ENCODE results near the gene PDZD2.

PDZD2 gene

DNA sequence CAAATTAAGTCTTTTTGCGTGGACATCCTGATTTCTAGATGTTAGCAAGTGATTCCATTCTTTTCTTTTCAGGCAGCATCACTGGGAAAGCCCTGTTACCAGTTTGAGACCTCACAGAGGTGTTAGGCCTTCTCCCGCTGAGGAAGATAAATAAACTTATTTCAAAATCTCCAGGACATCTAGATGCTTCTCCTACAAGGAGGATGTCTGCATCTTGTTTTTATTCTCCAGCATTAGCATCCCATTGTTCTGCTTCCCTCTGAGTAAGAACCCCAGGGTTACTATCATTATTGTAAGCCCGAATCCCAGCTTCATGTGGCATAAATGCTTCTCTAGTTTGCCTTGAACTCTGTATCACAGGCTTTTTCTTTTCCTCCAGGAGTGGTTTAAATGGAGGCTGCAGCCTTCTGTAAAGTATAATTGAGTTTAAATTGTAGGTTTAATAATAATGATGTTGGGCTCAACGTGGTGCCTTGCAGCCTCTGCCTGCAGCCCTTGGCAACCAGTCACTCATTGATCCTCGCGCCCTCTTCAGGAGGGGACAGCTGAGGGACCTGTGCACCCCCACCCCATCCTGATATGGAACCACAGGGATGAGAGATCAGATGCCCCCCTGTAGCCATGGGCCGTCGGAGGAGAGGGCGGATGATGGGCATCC lies 114.9 kb downstream of the PDZD2 start:
- no peak overlapping the region for H3K4me3 ChIP-seq (ENCODE audit: control insufficient read depth in 1 of 7, extremely low read depth in 1 of 7, insufficient read depth in 4 of 7, low read depth in 2 of 7, low read length in 6 of 7)
- DNase-seq = no peak
- ChIA-PET POLR2A (no interaction called here), CTCF (no interaction called here)
- WGBS (ENCODE audit: insufficient coverage) = 97% methylated on average over 5 of the region's 9 CpGs
- no peaks in the 10 kb centered on the region for H3K27me3 ChIP-seq (replicated peaks in 2 of 5; ENCODE audit: control insufficient read depth in 4 of 5, insufficient read depth in 5 of 5, low read length in 4 of 5)
- no peaks in the 10 kb centered on the region for H3K9me3 ChIP-seq (ENCODE audit: control extremely low read depth in 1 of 5, control insufficient read depth in 4 of 5, insufficient read depth in 2 of 5, low read depth in 1 of 5, low read length in 4 of 5)
- peaks cover 0 to 3% (median 1%) of the 10 kb centered on the region in 4 experiments for H3K36me3 ChIP-seq (ENCODE audit: control insufficient read depth in 4 of 4, insufficient read depth in 4 of 4, low read length in 3 of 4)
- H3K27ac ChIP-seq (ENCODE audit: insufficient read depth in 1 of 2, low read depth in 1 of 2, low read length in 2 of 2, poor library complexity in 1 of 2, severe bottlenecking in 2 of 2) = no peak overlapping the region
- no peaks in the 10 kb centered on the region for H3K4me1 ChIP-seq (ENCODE audit: control extremely low read depth in 1 of 4, control insufficient read depth in 4 of 4, insufficient read depth in 4 of 4, low read length in 3 of 4)

DNA sequence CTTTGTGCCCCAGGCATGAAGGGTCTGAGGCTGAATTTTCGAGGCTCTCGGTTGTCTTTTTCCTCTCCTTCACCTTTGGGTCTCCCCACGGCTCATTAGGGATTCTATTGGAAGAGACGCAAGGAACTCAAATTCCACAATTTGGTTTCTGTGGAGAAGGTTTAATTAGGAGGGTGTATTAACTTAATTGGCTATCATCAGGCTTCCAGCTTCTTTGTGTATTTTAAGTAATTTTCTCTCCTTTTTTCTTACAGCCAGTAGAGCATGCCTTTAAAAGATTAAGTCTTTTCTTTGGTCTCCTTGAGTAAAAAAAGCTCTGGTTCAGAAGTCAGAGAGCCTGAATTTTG lies 115.4 kb downstream of the PDZD2 start:
- WGBS (ENCODE audit: insufficient coverage) = 94% methylated on average over 2 of the region's 4 CpGs
- no peak overlapping the region for H3K27ac ChIP-seq (ENCODE audit: insufficient read depth in 1 of 2, low read depth in 1 of 2, low read length in 2 of 2, poor library complexity in 1 of 2, severe bottlenecking in 2 of 2)
- peaks cover 0 to 3% (median 1%) of the 10 kb centered on the region in 4 experiments for H3K36me3 ChIP-seq (ENCODE audit: control insufficient read depth in 4 of 4, insufficient read depth in 4 of 4, low read length in 3 of 4)
- ChIA-PET CTCF (no interaction called here), POLR2A (no interaction called here)
- no peaks in the 10 kb centered on the region for H3K9me3 ChIP-seq (ENCODE audit: control extremely low read depth in 1 of 5, control insufficient read depth in 4 of 5, insufficient read depth in 2 of 5, low read depth in 1 of 5, low read length in 4 of 5)
- DNase-seq = no peak
- no peak overlapping the region for H3K4me3 ChIP-seq (ENCODE audit: control insufficient read depth in 1 of 7, extremely low read depth in 1 of 7, insufficient read depth in 4 of 7, low read depth in 2 of 7, low read length in 6 of 7)
- no peaks in the 10 kb centered on the region for H3K4me1 ChIP-seq (ENCODE audit: control extremely low read depth in 1 of 4, control insufficient read depth in 4 of 4, insufficient read depth in 4 of 4, low read length in 3 of 4)
- no peaks in the 10 kb centered on the region for H3K27me3 ChIP-seq (replicated peaks in 2 of 5; ENCODE audit: control insufficient read depth in 4 of 5, insufficient read depth in 5 of 5, low read length in 4 of 5)

DNA sequence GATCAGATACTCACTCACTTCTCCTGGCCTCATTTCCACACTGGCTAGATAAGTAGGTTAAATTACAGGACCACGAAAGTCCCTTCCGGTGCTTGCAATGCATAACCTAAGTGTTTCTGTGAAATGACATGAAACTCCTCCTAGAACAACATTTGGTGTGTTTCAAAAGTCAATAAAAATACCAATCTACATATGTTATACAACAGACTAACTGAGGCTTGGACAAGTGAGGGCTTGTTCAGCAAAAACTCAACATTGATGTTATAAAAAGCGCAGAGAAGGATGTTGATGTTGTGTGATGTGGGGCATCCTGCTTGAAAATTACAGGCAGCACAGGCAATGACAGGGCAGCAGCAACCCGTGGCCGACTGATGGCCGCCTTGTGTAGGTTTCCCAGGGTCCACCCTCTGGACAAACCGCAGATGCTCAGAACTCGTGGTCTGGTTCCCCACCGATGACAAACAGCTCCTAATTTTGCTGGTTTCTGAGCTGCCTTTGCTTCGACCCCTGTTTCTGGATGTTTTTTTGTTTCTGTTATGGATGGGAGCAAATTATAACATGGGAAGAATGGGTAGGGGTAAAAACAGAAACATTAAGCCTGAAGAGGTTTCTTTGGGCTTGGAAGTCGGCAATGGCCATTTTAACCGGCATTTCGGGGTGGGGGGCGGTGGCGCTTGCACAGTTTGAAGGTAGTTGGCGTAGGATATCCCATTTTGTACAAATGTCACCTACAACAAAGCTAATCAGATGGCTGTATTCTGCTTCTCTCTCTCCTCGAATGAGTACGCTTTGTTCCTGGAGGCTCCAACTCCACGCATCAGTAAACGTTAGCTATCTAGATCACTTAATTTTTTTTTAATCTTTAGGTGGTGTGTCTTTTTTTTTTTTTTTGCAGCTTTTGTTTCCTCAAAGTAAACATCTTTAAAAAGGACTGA lies 116.1 kb downstream of the PDZD2 start:
- Histone ChIP-seq H3K4me3 (ENCODE audit: control insufficient read depth in 1 of 7, extremely low read depth in 1 of 7, insufficient read depth in 4 of 7, low read depth in 2 of 7, low read length in 6 of 7) (no peak overlapping the region), H3K4me1 (ENCODE audit: control extremely low read depth in 1 of 4, control insufficient read depth in 4 of 4, insufficient read depth in 4 of 4, low read length in 3 of 4) (no peaks in the 10 kb centered on the region), H3K27me3 (replicated peaks in 2 of 5; ENCODE audit: control insufficient read depth in 4 of 5, insufficient read depth in 5 of 5, low read length in 4 of 5) (no peaks in the 10 kb centered on the region), H3K9me3 (ENCODE audit: control extremely low read depth in 1 of 5, control insufficient read depth in 4 of 5, insufficient read depth in 2 of 5, low read depth in 1 of 5, low read length in 4 of 5) (no peaks in the 10 kb centered on the region), H3K27ac (ENCODE audit: insufficient read depth in 1 of 2, low read depth in 1 of 2, low read length in 2 of 2, poor library complexity in 1 of 2, severe bottlenecking in 2 of 2) (no peak overlapping the region), H3K36me3 (ENCODE audit: control insufficient read depth in 4 of 4, insufficient read depth in 4 of 4, low read length in 3 of 4) (peaks cover 0 to 3% (median 0%) of the 10 kb centered on the region in 4 experiments)
- ChIA-PET CTCF (no interaction called here), POLR2A (interaction anchor here (0.5 kb wide), 1 partner anchor 8 kb away, joined by 4 read pairs; no protein-coding TSS in a partner anchor)
- DNase-seq = no peak
- 96% methylated on average over 13 of the region's 20 CpGs for whole genome bisulfite sequencing (ENCODE audit: insufficient coverage)

DNA sequence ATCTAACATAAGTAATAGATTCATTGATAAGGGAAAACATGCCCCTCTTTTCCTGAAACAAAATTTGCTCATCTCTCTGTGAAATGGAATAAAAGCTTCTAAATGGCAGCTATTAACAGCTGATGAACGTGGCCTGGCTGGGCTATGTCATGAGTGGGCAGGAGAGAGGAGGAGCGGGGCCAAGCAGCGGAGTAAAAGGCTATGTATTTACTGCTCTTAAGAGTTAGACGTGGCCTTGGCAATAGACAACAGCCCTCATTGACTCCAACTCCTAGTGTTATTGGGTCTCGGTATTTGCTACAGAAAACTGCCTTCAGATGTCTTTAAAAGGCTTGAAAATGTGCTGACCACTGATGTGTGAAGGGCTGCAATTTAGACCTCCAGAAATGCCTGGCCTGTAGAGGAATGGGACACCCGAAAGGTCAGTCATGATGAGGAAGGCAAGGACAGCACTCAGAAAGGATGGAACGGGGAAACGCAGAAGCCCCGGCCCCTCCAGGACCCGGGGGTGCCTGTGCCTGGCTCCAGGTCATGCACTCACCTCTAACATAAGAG lies 116.8 kb downstream of the PDZD2 start:
- POLR2A ChIA-PET = interaction anchor here (0.5 kb wide), 1 partner anchor 8 kb away, joined by 4 read pairs; no protein-coding TSS in a partner anchor
- 98% methylated on average over 7 of the region's 10 CpGs for WGBS (ENCODE audit: insufficient coverage)

DNA sequence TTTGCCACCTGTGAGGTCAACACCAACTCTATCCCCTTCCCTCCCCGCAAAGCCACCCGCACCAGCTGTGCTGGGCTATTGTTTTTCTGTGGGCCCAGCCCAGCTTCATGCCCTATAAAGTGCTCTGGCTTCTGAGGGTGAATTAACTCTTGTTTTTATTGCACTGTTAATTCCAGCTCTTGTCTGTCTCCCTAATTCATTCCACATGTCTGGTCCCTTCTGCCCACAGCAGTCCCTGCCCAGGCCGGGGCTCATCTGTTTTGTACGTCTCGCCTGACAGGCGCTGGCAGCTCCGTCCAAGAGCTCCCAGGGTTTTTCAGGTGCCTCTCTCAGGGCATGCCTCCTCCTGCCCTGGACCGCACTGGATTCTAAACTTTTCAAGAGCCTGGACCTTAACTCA lies 118.9 kb downstream of the PDZD2 start:
- H3K27ac ChIP-seq (ENCODE audit: insufficient read depth in 1 of 2, low read depth in 1 of 2, low read length in 2 of 2, poor library complexity in 1 of 2, severe bottlenecking in 2 of 2) = no peak overlapping the region

More for the DNA sequence above, 116.8 kb downstream of the PDZD2 start:
- CTCF ChIA-PET = no interaction called here
- no peak for DNase-seq
- Histone ChIP-seq H3K4me3 (ENCODE audit: control insufficient read depth in 1 of 7, extremely low read depth in 1 of 7, insufficient read depth in 4 of 7, low read depth in 2 of 7, low read length in 6 of 7) (no peak overlapping the region), H3K27me3 (replicated peaks in 2 of 5; ENCODE audit: control insufficient read depth in 4 of 5, insufficient read depth in 5 of 5, low read length in 4 of 5) (no peaks in the 10 kb centered on the region), H3K4me1 (ENCODE audit: control extremely low read depth in 1 of 4, control insufficient read depth in 4 of 4, insufficient read depth in 4 of 4, low read length in 3 of 4) (no peaks in the 10 kb centered on the region), H3K9me3 (ENCODE audit: control extremely low read depth in 1 of 5, control insufficient read depth in 4 of 5, insufficient read depth in 2 of 5, low read depth in 1 of 5, low read length in 4 of 5) (no peaks in the 10 kb centered on the region), H3K27ac (ENCODE audit: insufficient read depth in 1 of 2, low read depth in 1 of 2, low read length in 2 of 2, poor library complexity in 1 of 2, severe bottlenecking in 2 of 2) (no peak overlapping the region), H3K36me3 (ENCODE audit: control insufficient read depth in 4 of 4, insufficient read depth in 4 of 4, low read length in 3 of 4) (peaks cover 0 to 3% (median 0%) of the 10 kb centered on the region in 4 experiments)

DNA sequence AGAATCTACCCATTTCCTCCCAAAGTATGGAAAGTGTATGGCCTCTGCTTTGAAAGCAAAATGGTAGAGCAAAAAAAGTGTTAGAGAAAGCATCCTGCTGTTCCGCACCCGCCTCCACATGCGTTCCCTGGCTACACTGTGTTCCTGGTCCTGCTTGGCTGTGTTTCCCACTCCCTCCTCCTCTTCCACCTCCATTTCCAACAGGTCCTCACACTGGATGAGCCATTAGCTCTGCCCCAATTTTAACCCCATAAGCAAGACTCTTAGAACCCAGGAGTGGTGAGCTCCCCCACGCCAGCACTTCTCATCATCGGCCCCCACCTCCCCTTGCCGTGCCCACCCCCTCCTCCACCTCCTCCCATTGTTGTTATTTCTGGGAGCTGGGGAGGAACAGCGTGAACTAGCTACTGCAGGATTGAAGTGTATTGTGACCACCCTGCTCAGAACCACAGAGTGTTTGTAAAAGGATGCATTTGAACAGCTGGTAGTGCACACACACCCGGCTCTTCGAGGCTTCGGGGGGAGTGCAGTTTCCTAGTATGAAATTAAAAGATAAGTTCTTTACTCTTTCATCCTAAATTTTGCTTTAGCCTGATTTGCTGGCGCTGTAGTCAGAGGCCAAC lies 120.0 kb downstream of the PDZD2 start:
- CTCF ChIA-PET = no interaction called here
- WGBS (ENCODE audit: insufficient coverage) = 87% methylated on average over 4 of the region's 11 CpGs
- Histone ChIP-seq H3K4me3 (ENCODE audit: control insufficient read depth in 1 of 7, extremely low read depth in 1 of 7, insufficient read depth in 4 of 7, low read depth in 2 of 7, low read length in 6 of 7) (no peak overlapping the region), H3K36me3 (ENCODE audit: control insufficient read depth in 4 of 4, insufficient read depth in 4 of 4, low read length in 3 of 4) (peaks cover 0 to 3% (median 0%) of the 10 kb centered on the region in 4 experiments), H3K9me3 (ENCODE audit: control extremely low read depth in 1 of 5, control insufficient read depth in 4 of 5, insufficient read depth in 2 of 5, low read depth in 1 of 5, low read length in 4 of 5) (no peaks in the 10 kb centered on the region), H3K27me3 (replicated peaks in 2 of 5; ENCODE audit: control insufficient read depth in 4 of 5, insufficient read depth in 5 of 5, low read length in 4 of 5) (no peaks in the 10 kb centered on the region), H3K27ac (ENCODE audit: insufficient read depth in 1 of 2, low read depth in 1 of 2, low read length in 2 of 2, poor library complexity in 1 of 2, severe bottlenecking in 2 of 2) (no peak overlapping the region), H3K4me1 (ENCODE audit: control extremely low read depth in 1 of 4, control insufficient read depth in 4 of 4, insufficient read depth in 4 of 4, low read length in 3 of 4) (no peaks in the 10 kb centered on the region)
- POLR2A ChIA-PET = no interaction called here
- no peak for DNase-seq

More for the DNA sequence above, 118.9 kb downstream of the PDZD2 start:
- no peaks in the 10 kb centered on the region for H3K9me3 ChIP-seq (ENCODE audit: control extremely low read depth in 1 of 5, control insufficient read depth in 4 of 5, insufficient read depth in 2 of 5, low read depth in 1 of 5, low read length in 4 of 5)
- DNase-seq = no peak
- ChIA-PET CTCF (no interaction called here), POLR2A (no interaction called here)
- H3K4me1 ChIP-seq (ENCODE audit: control extremely low read depth in 1 of 4, control insufficient read depth in 4 of 4, insufficient read depth in 4 of 4, low read length in 3 of 4) = no peaks in the 10 kb centered on the region
- peaks cover 0 to 3% (median 0%) of the 10 kb centered on the region in 4 experiments for H3K36me3 ChIP-seq (ENCODE audit: control insufficient read depth in 4 of 4, insufficient read depth in 4 of 4, low read length in 3 of 4)
- H3K4me3 ChIP-seq (ENCODE audit: control insufficient read depth in 1 of 7, extremely low read depth in 1 of 7, insufficient read depth in 4 of 7, low read depth in 2 of 7, low read length in 6 of 7) = no peak overlapping the region
- 96% methylated on average over 8 of the region's 8 CpGs for WGBS (ENCODE audit: insufficient coverage)
- H3K27me3 ChIP-seq (replicated peaks in 2 of 5; ENCODE audit: control insufficient read depth in 4 of 5, insufficient read depth in 5 of 5, low read length in 4 of 5) = no peaks in the 10 kb centered on the region
